Measurements from ENCODE around the gene GADD45G.

GRCh38 chr9:89608641-89609335 lies 4.0 kb downstream of the GADD45G start:
- TF ChIP-seq BACH2 (CRISPR knock-in tag; IDR thresholded peaks at IDR 0.05; ENCODE audit: borderline replicate concordance) = no peak
- TF ChIP-seq, protein P1, sequence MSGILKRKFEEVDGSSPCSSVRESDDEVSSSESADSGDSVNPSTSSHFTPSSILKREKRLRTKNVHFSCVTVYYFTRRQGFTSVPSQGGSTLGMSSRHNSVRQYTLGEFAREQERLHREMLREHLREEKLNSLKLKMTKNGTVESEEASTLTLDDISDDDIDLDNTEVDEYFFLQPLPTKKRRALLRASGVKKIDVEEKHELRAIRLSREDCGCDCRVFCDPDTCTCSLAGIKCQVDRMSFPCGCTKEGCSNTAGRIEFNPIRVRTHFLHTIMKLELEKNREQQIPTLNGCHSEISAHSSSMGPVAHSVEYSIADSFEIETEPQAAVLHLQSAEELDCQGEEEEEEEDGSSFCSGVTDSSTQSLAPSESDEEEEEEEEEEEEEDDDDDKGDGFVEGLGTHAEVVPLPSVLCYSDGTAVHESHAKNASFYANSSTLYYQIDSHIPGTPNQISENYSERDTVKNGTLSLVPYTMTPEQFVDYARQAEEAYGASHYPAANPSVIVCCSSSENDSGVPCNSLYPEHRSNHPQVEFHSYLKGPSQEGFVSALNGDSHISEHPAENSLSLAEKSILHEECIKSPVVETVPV (CRISPR knock-in tag; IDR thresholded peaks at IDR 0.05) = no peak
- TF ChIP-seq, protein P2, sequence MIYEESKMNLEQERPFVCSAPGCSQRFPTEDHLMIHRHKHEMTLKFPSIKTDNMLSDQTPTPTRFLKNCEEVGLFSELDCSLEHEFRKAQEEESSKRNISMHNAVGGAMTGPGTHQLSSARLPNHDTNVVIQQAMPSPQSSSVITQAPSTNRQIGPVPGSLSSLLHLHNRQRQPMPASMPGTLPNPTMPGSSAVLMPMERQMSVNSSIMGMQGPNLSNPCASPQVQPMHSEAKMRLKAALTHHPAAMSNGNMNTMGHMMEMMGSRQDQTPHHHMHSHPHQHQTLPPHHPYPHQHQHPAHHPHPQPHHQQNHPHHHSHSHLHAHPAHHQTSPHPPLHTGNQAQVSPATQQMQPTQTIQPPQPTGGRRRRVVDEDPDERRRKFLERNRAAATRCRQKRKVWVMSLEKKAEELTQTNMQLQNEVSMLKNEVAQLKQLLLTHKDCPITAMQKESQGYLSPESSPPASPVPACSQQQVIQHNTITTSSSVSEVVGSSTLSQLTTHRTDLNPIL (CRISPR knock-in tag; IDR thresholded peaks at IDR 0.05; ENCODE audit: low read depth) = no peak
- TF ChIP-seq GLIS3 (CRISPR knock-in tag; IDR thresholded peaks at IDR 0.05) = no peak
- TF ChIP-seq ZFP30 (CRISPR knock-in tag; IDR thresholded peaks at IDR 0.05) = no peak
- TF ChIP-seq ZFP3 (CRISPR knock-in tag; IDR thresholded peaks at IDR 0.05) = no peak
- no peak for TF ChIP-seq ARNTL (CRISPR knock-in tag; IDR thresholded peaks at IDR 0.05; ENCODE audit: borderline replicate concordance, low read depth)
- TF ChIP-seq ZNF70 (CRISPR knock-in tag; IDR thresholded peaks at IDR 0.05) = no peak

Data from SK-N-SH treated with all-trans-retinoic acid at 6 μM for 48 hours (cell line).